Lung (tissue), 13 donors: ENCODE results near the gene RETREG1. TPM values are rescaled to one million over a fixed set of nuclear protein-coding genes. Genes with fewer than 3 reads are reported as not detected.

ENCODE experiments used
- ATAC-seq: fragments of 200-7000 bp; cut with Tn5 transposase; one replicate; pipeline ENCODE4 v1.9.1; 2020; ENCODE audit warnings: moderate number of reproducible peaks; ENCODE audit not compliant: insufficient read depth, low FRiP score
- DNase-seq, 3 donors: peaks; one replicate each; pipeline ENCODE4 v3.0.0-alpha.2; 2013 to 2017
- H3K27ac ChIP-seq, 2 donors: one replicate each; pipeline ENCODE4 v1.5.1; 2013; ENCODE audit warnings: mild to moderate bottlenecking in 2 of 2, moderate library complexity in 2 of 2, control low read depth in 1 of 2, inconsistent platforms in 1 of 2, low read depth in 1 of 2, low read length in 1 of 2
- H3K27me3 ChIP-seq, 3 donors: one replicate each; pipeline ENCODE4 v1.5.1; 2013; ENCODE audit warnings: low read length in 2 of 3; ENCODE audit not compliant: control insufficient read depth in 3 of 3, insufficient read depth in 3 of 3
- H3K36me3 ChIP-seq, 4 donors: one replicate each; pipeline ENCODE4 v1.5.1; 2013; ENCODE audit warnings: low read length in 4 of 4, mild to moderate bottlenecking in 1 of 4, moderate library complexity in 1 of 4; ENCODE audit not compliant: control insufficient read depth in 4 of 4, insufficient read depth in 4 of 4
- H3K4me1 ChIP-seq, 5 donors: one replicate each; pipeline ENCODE4 v1.5.1; 2013; ENCODE audit warnings: low read length in 5 of 5, mild to moderate bottlenecking in 2 of 5, moderate library complexity in 1 of 5; ENCODE audit not compliant: control insufficient read depth in 5 of 5, insufficient read depth in 5 of 5
- H3K4me3 ChIP-seq: one replicate; pipeline ENCODE4 v1.5.1; 2013; ENCODE audit warnings: mild to moderate bottlenecking, control low read depth, moderate library complexity
- H3K9ac ChIP-seq, 2 donors: one replicate each; pipeline ENCODE4 v1.5.1; 2013; ENCODE audit warnings: low read length in 2 of 2, control low read depth in 1 of 2; ENCODE audit not compliant: insufficient read depth in 1 of 2
- H3K9me3 ChIP-seq, 4 donors: one replicate each; pipeline ENCODE4 v1.5.1; 2013; ENCODE audit warnings: low read length in 3 of 4, mild to moderate bottlenecking in 1 of 4, moderate library complexity in 1 of 4; ENCODE audit not compliant: control insufficient read depth in 4 of 4, insufficient read depth in 3 of 4
- WGBS, 2 donors: extraction: QIAGEN DNeasy Blood & Tissue Kit; methylation state at CpG; one replicate each; pipeline ENCODE4 v1.1.7; 2013; 5-methylcytosine and 5-hydroxymethylcytosine counted together
- polyA plus RNA-seq, 2 donors: library from polyadenylated mRNA; stranded (reverse); fragments of 200-250 nt; gene quantifications; one replicate each; pipeline ENCODE4 v1.2.1, GENCODE V29; 2013
- small RNA-seq: library from RNA; depleted of rRNA; stranded (forward); fragments of <200 nt; gene quantifications from one replicate; pipeline ENCODE3, GENCODE V24; 2014; ENCODE audit warnings: low replicate concordance
- total RNA-seq, 2 donors: library from RNA; depleted of rRNA in 1 of 2; stranded (reverse); fragments of >200 nt in 1 of 2; gene quantifications; one replicate each; pipeline ENCODE4 v1.2.1, GENCODE V29; 2014 to 2021
- TF ChIP-seq, protein P1 (sequence below): IDR thresholded peaks from 2 replicates; pipeline ENCODE4 v1.5.1; 2012; ENCODE audit warnings: mild to moderate bottlenecking; ENCODE audit errors: control extremely low read depth, extremely low read depth
- donor health status: control.
- donor health status: control.
- donor health status: Bipolar disorder and iron deficiency.
- donor health status: healthy.
- donor health status: DM: yes; HTN: yes; CAD: no.

RETREG1 gene
- total and polyA plus RNA-seq, 4 donors = 6.8 to 19.5 (median 9.6) TPM

- Histone ChIP-seq H3K27ac (no peak overlapping the region), H3K4me3 (no peak overlapping the region), H3K4me1 (no peaks in the 10 kb centered on the region), H3K9me3 (no peaks in the 10 kb centered on the region), H3K9ac (no peak overlapping the region), H3K36me3 (no peaks in the 10 kb centered on the region), H3K27me3 (peaks cover 0 to 7% (median 2%) of the 10 kb centered on the region in 3 donors)
- 85% methylated on average over 4 of the region's 4 CpGs for WGBS, 2 donors
- DNase-seq (no peak), ATAC-seq (no peak)
- TF ChIP-seq, protein P1, sequence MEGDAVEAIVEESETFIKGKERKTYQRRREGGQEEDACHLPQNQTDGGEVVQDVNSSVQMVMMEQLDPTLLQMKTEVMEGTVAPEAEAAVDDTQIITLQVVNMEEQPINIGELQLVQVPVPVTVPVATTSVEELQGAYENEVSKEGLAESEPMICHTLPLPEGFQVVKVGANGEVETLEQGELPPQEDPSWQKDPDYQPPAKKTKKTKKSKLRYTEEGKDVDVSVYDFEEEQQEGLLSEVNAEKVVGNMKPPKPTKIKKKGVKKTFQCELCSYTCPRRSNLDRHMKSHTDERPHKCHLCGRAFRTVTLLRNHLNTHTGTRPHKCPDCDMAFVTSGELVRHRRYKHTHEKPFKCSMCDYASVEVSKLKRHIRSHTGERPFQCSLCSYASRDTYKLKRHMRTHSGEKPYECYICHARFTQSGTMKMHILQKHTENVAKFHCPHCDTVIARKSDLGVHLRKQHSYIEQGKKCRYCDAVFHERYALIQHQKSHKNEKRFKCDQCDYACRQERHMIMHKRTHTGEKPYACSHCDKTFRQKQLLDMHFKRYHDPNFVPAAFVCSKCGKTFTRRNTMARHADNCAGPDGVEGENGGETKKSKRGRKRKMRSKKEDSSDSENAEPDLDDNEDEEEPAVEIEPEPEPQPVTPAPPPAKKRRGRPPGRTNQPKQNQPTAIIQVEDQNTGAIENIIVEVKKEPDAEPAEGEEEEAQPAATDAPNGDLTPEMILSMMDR = no peak
These were observed 188.4 kb downstream of the RETREG1 start for GRCh38 chr5:16428359-16428758.

GRCh38 chr5:16427587-16427986 lies 189.2 kb downstream of the RETREG1 start:
- no peak overlapping the region for H3K4me3 ChIP-seq
- no peaks in the 10 kb centered on the region for H3K36me3 ChIP-seq
- TF ChIP-seq, protein P1 = no peak
- H3K4me1 ChIP-seq = no peaks in the 10 kb centered on the region
- H3K27me3 ChIP-seq = peaks cover 0 to 5% (median 2%) of the 10 kb centered on the region in 3 donors
- no peak overlapping the region for H3K27ac ChIP-seq
- DNase-seq (no peak), ATAC-seq (no peak)
- WGBS, 2 donors = 50 to 58% methylated on average over 11 of the region's 11 CpGs
- no peak overlapping the region for H3K9ac ChIP-seq
- no peaks in the 10 kb centered on the region for H3K9me3 ChIP-seq

Small RNA genes lying within 50 kb of the gene (small RNA-seq; reads per million reads assigned to genes)
- not detected for gene RF00019

Other genes with a start within 250 kb of the RETREG1 start
- gene ZNF622, start 151.2 kb downstream of the RETREG1 start, total RNA-seq = 10 to 100 TPM; 15.0 to 33.0 TPM
- gene ZNF622, start 151.2 kb downstream of the RETREG1 start, polyA plus RNA-seq = 10 to 100 TPM; 20.0 to 31.1 TPM